ENCODE measurements around the gene OLFML2A.

OLFML2A gene

GRCh38 chr9:124794902-124795491 lies 18.1 kb downstream of the OLFML2A start:
- H3K27ac ChIP-seq (ENCODE audit: low read depth, low read length): no peak overlapping the region
- no peak overlapping the region for H3K4me3 ChIP-seq (ENCODE audit: insufficient read depth, low read length, poor library complexity, severe bottlenecking)
- H3K4me2 ChIP-seq (ENCODE audit: low read depth, low read length, poor library complexity, severe bottlenecking): no peak overlapping the region
- no peaks in the 10 kb centered on the region for H3K9me2 ChIP-seq (replicated peaks; ENCODE audit: insufficient read depth, low read length)
- no peak overlapping the region for H3K9ac ChIP-seq (ENCODE audit: low read length)
- H2AFZ ChIP-seq (ENCODE audit: low read depth, low read length, severe bottlenecking): no peak overlapping the region
- no peaks in the 10 kb centered on the region for H3K36me3 ChIP-seq (ENCODE audit: low read length)
- no peaks in the 10 kb centered on the region for H3K9me3 ChIP-seq (ENCODE audit: insufficient read depth, low read length)
- no peaks in the 10 kb centered on the region for H3K27me3 ChIP-seq (ENCODE audit: low read length)
- no peaks in the 10 kb centered on the region for H4K20me1 ChIP-seq (ENCODE audit: low read depth, low read length)
- no peak for TF ChIP-seq CTCF (IDR thresholded peaks at IDR 0.05; ENCODE audit: insufficient read depth, low read length, poor library complexity, severe bottlenecking)
- no peak for TF ChIP-seq EZH2phosphoT487 (conservative IDR thresholded peaks at IDR 0.05; ENCODE audit: low read length)
- no peaks in the 10 kb centered on the region for H3F3A ChIP-seq (ENCODE audit: insufficient read depth)
- H3K79me2 ChIP-seq (ENCODE audit: insufficient read depth, low read length): no peaks in the 10 kb centered on the region

- Histone ChIP-seq H3K79me2 (ENCODE audit: insufficient read depth, low read length) (no peaks in the 10 kb centered on the region), H3K27ac (ENCODE audit: low read depth, low read length) (no peak overlapping the region), H3K9me3 (ENCODE audit: insufficient read depth, low read length) (no peaks in the 10 kb centered on the region), H3K9ac (ENCODE audit: low read length) (no peak overlapping the region), H3K27me3 (ENCODE audit: low read length) (no peaks in the 10 kb centered on the region), H3K36me3 (ENCODE audit: low read length) (no peaks in the 10 kb centered on the region), H3F3A (ENCODE audit: insufficient read depth) (no peaks in the 10 kb centered on the region), H4K20me1 (ENCODE audit: low read depth, low read length) (no peaks in the 10 kb centered on the region), H3K4me3 (ENCODE audit: insufficient read depth, low read length, poor library complexity, severe bottlenecking) (no peak overlapping the region), H3K9me2 (replicated peaks; ENCODE audit: insufficient read depth, low read length) (no peaks in the 10 kb centered on the region), H3K4me2 (ENCODE audit: low read depth, low read length, poor library complexity, severe bottlenecking) (no peak overlapping the region), H2AFZ (ENCODE audit: low read depth, low read length, severe bottlenecking) (no peak overlapping the region)
- no peak for TF ChIP-seq EZH2phosphoT487 (conservative IDR thresholded peaks at IDR 0.05; ENCODE audit: low read length)
Measured at GRCh38 chr9:124795881-124796431, 19.0 kb downstream of the OLFML2A start.

- no peak for TF ChIP-seq CTCF (IDR thresholded peaks at IDR 0.05; ENCODE audit: insufficient read depth, low read length, poor library complexity, severe bottlenecking)
- no peak for TF ChIP-seq EZH2phosphoT487 (conservative IDR thresholded peaks at IDR 0.05; ENCODE audit: low read length)
- no peak overlapping the region for H3K4me2 ChIP-seq (ENCODE audit: low read depth, low read length, poor library complexity, severe bottlenecking)
- H3K79me2 ChIP-seq (ENCODE audit: insufficient read depth, low read length): no peaks in the 10 kb centered on the region
- no peak overlapping the region for H3K9ac ChIP-seq (ENCODE audit: low read length)
- H3F3A ChIP-seq (ENCODE audit: insufficient read depth): no peaks in the 10 kb centered on the region
- H4K20me1 ChIP-seq (ENCODE audit: low read depth, low read length): no peaks in the 10 kb centered on the region
- H3K4me3 ChIP-seq (ENCODE audit: insufficient read depth, low read length, poor library complexity, severe bottlenecking): no peak overlapping the region
- H3K27ac ChIP-seq (ENCODE audit: low read depth, low read length): no peak overlapping the region
- no peaks in the 10 kb centered on the region for H3K36me3 ChIP-seq (ENCODE audit: low read length)
- no peaks in the 10 kb centered on the region for H3K9me3 ChIP-seq (ENCODE audit: insufficient read depth, low read length)
- H3K9me2 ChIP-seq (replicated peaks; ENCODE audit: insufficient read depth, low read length): no peaks in the 10 kb centered on the region
- no peaks in the 10 kb centered on the region for H3K27me3 ChIP-seq (ENCODE audit: low read length)
- H2AFZ ChIP-seq (ENCODE audit: low read depth, low read length, severe bottlenecking): no peak overlapping the region
Measured at GRCh38 chr9:124797343-124798103, 20.6 kb downstream of the OLFML2A start.
